HG03575 (cell line): ENCODE data around the gene CYB5B.

Experiments
- ATAC-seq: cut with Tn5 transposase; IDR thresholded peaks from one replicate; pipeline ENCODE4 v1.9.1; 2021; ENCODE audit not compliant: unreplicated experiment, insufficient number of reproducible peaks, low FRiP score; ENCODE audit errors: extremely low read depth

Gene CYB5B, protein sequence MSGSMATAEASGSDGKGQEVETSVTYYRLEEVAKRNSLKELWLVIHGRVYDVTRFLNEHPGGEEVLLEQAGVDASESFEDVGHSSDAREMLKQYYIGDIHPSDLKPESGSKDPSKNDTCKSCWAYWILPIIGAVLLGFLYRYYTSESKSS

GRCh38 chr16:69424053-69424934, at the start of gene CYB5B:
Gene CYB5B (plus strand): TSS chr16:69424619. CDS start chr16:69424684, 65 bp downstream.
- ATAC-seq = peak; percentile 84

GRCh38 chr16:69376393-69377059, 47.9 kb upstream of the CYB5B start:
- no peak for ATAC-seq

- no peak for ATAC-seq
Observed at GRCh38 chr16:69378036-69378435, 46.4 kb upstream of the CYB5B start.

DNA sequence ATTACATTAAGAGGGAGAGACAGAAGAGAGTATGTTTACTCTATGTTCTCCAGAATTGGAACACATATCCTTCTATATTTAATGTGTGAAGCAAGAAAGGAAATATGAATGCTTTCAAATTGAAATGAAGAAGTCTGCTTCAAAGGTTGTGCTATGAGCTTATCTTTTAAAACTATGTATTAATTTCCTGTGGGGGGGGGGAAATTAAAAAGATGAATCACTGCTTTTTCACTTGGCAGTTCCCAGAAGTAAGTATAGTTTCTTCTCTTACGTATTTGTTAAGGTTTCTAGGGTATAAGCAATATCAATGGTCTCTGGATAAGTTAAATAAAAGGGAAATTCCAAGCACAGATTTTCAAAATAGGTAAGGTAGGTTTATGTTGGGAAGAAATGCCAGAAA, 45.7 kb upstream of the CYB5B start:
- ATAC-seq = no peak

DNA sequence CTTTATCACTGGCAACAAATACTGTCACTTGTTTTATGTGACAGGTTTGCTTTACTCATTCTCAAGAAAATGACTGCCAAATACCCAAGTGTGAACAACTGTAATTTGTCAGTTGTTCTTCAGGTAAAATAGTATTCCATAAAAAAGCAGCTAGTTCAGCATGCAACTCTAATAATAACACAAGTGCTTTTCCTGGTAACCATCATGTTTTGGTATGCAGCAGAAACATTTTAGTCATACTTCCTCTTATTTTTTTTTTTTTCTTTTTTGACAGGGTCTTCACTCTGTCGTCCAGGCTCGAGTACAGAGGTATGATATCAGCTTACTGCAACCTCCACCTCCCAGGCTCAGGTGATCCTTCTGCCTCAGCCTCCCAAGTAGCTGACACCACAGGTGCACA, 43.2 kb upstream of the CYB5B start:
- ATAC-seq = no peak

- ATAC-seq = no peak
Observed at GRCh38 chr16:69382421-69382820, 42.0 kb upstream of the CYB5B start.

DNA sequence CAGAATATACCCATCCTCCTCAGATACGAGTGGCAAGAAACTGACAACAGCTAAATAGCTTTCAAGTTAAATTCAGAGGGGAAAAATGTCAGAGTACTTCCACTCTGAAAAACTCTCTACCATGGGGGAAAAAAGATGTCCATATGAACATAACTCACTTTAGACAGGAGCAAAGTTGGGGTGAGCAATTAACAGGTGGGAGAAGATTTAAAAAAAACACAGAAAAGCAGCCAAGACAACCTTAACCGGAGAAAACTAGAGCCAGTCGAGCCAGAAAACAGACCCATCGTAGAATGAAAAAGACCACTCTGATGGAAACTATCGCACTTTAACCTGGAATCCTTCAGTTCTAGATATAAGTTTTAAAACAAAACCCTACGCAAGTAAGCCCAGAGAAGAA, 39.4 kb upstream of the CYB5B start:
- no peak for ATAC-seq

DNA sequence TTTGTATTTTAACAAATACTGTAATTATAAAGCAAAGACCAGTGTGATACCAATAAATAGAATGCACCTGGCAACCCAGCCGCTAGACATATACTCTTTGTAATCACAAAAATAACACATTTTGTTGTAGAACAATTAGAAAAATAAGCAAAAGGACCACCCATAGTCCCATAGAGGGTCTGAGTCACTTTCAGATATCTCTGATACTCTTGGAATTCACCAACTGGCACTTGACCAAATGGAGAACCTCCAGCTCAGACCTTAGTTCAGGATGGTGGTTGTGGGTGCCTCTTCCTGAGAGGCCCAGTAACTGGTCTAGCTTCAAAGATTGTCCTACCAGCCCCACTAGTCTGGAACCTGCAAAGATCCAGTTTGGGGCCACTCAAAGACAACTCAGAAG, 37.8 kb upstream of the CYB5B start:
- no peak for ATAC-seq

- ATAC-seq = no peak
Observed at GRCh38 chr16:69393898-69394849, 30.2 kb upstream of the CYB5B start.

DNA sequence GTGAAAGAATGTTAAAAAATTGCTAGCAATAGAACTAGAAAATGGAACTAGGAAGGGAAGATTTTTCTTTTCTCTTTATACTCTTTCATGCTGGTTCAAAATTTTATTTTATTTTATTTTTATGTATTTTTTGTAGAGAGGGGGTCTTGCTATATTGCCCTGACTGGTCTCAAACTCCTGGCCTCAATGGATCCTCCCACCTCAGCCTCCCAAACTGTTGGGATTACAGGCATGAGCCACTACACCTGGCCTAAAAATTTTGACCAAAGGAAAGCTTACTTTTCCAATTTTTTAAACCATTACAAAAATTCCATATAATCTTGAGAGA, 28.6 kb upstream of the CYB5B start:
- no peak for ATAC-seq

DNA sequence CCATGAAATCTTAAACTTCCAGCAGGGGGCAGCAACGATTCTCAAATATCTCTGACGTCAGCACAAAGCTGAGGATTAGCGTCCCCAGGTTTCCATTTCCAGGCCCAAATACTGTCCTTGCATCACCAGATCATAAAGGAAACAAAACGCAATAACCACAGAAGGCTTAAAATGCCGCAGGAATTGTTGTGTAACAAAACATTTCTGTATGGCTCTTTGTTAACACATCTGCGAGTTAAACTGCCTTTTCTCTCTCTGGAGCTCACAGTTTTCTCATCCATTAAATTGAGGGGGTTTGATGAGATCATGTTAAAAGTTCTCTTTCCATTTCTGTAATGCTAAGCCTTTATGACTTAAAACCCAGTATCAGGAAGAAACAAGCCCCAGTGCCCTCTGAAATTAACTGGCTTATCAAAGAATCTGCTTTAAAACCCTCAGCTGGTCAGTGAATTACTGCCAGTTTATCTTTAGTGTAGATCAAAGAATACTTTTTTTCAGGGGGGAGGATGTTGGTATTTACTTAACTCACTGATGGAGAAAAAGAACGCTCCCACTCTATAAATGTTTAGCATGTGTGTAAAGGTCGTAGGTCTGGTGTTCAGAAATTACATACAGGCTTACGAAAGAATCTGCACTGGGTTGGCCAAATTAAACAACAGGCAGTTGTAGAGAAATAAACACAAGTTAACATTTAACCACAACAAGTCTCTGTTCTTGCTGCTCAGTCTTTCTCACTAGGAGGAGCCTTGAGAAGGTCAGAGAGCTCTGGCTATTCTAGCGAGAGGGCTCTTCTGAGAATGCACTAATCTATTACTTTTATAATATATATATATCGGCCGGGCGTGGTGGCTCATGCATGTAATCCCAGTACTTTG, 28.0 kb upstream of the CYB5B start:
- no peak for ATAC-seq

GRCh38 chr16:69397821-69398521, 26.4 kb upstream of the CYB5B start:
- ATAC-seq = no peak

GRCh38 chr16:69399361-69399760, 25.1 kb upstream of the CYB5B start:
- no peak for ATAC-seq

- ATAC-seq = no peak
Observed at GRCh38 chr16:69402439-69402838, 22.0 kb upstream of the CYB5B start.

DNA sequence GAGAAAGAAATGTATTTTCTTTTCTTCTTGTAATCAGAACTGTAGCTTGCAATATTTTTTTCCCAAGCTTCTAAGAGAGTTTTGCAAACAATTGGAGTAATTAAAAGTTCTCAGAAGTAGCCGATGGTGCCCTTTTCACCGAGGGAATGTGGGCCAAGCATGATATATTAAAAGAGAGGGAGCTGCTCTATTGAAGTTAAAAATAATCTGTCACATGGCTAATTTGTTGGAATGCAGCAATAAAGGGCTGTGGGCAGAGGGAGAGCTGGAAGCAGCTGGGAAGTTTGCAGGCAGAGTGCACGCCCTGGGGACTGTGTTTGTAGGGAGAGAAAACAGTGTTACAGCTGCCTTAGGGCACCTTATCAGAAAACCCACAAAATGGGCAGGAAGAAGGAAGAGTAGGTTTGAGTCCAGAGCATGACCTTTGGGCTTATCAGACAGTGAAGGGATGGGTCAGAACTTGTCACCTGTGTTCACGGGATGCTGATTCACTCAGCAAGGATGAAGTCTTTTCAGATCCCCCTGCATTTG, 20.1 kb upstream of the CYB5B start:
- no peak for ATAC-seq

GRCh38 chr16:69405326-69405725, 19.1 kb upstream of the CYB5B start:
- ATAC-seq = no peak

DNA sequence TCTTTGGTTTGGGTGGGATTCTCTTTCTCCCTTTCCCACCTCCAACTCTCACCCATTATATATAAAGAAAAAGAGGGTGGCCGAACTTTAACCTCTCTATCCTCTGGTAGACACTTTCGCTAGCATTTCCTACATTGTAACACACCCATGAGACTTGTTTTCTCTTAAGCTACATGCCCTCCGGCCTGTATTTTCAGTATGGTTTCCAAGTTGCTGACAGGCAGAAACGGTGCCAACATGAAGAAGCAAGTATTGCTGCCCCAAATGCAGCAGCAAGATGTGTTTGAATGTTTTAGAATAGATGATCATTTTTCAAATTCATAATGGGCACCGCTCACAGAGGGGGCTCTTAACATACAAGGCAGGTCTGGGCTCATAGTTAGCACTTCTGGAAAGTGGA, 18.7 kb upstream of the CYB5B start:
- ATAC-seq = no peak
